T-helper 2 cell treated with Interferon-gamma antibody and Interleukin-4, amounts not matched to agents 5 μg/mL and 100 μg/mL, for 36 hours (primary cell): ENCODE measurements around the gene ITGAE.
A peak's percentile ranks its signal among the peaks of the same experiment; 100 is the strongest.

Source experiments
- DNase-seq: peaks from one replicate; pipeline ENCODE4 v3.0.0; 2021; ENCODE audit warnings: low spot score
- H3K27ac Mint-ChIP-seq: one replicate; pipeline ENCODE4 v1.8.0; 2021; ENCODE audit warnings: mild to moderate bottlenecking, mixed read lengths
- H3K27me3 Mint-ChIP-seq: one replicate; pipeline ENCODE4 v1.8.0; 2021; ENCODE audit warnings: low read depth, mixed read lengths
- H3K36me3 Mint-ChIP-seq: one replicate; pipeline ENCODE4 v1.8.0; 2021; ENCODE audit warnings: low read depth, mixed read lengths
- H3K4me1 Mint-ChIP-seq: one replicate; pipeline ENCODE4 v1.8.0; 2021; ENCODE audit warnings: low read depth, mixed read lengths
- H3K4me3 Mint-ChIP-seq: one replicate; pipeline ENCODE4 v1.8.0; 2022; ENCODE audit warnings: mild to moderate bottlenecking, moderate library complexity, mixed read lengths
- H3K9me3 Mint-ChIP-seq: one replicate; pipeline ENCODE4 v1.8.0; 2021; ENCODE audit warnings: mixed read lengths

Gene ITGAE

GRCh38 chr17:3828852-3829232, 27.9 kb upstream of the ITGAE start:
- Mint-ChIP-seq H3K27ac (no peak overlapping the region), H3K27me3 (no peaks in the 10 kb centered on the region), H3K9me3 (no peaks in the 10 kb centered on the region), H3K4me1 (peaks cover 12% of the 10 kb centered on the region), H3K4me3 (no peak overlapping the region), H3K36me3 (peaks cover 36% of the 10 kb centered on the region)
- no peak for DNase-seq

GRCh38 chr17:3828151-3828851, 27.3 kb upstream of the ITGAE start:
- Mint-ChIP-seq H3K27ac (no peak overlapping the region), H3K4me3 (no peak overlapping the region), H3K9me3 (no peaks in the 10 kb centered on the region), H3K27me3 (no peaks in the 10 kb centered on the region), H3K36me3 (peaks cover 34% of the 10 kb centered on the region), H3K4me1 (peaks cover 12% of the 10 kb centered on the region)
- no peak for DNase-seq

GRCh38 chr17:3827124-3827773, 26.3 kb upstream of the ITGAE start:
- Mint-ChIP-seq H3K9me3 (no peaks in the 10 kb centered on the region), H3K36me3 (peaks cover 37% of the 10 kb centered on the region), H3K4me3 (no peak overlapping the region), H3K27ac (no peak overlapping the region), H3K27me3 (no peaks in the 10 kb centered on the region), H3K4me1 (peaks cover 12% of the 10 kb centered on the region)
- DNase-seq = peak; percentile 44

GRCh38 chr17:3826191-3826590, 25.2 kb upstream of the ITGAE start:
- H3K4me1 Mint-ChIP-seq = peaks cover 12% of the 10 kb centered on the region
- H3K9me3 Mint-ChIP-seq = no peaks in the 10 kb centered on the region
- DNase-seq = no peak
- no peak overlapping the region for H3K4me3 Mint-ChIP-seq
- no peak overlapping the region for H3K27ac Mint-ChIP-seq
- peaks cover 44% of the 10 kb centered on the region for H3K36me3 Mint-ChIP-seq
- H3K27me3 Mint-ChIP-seq = no peaks in the 10 kb centered on the region

GRCh38 chr17:3821101-3821500, 20.1 kb upstream of the ITGAE start:
- Mint-ChIP-seq H3K36me3 (peaks cover 53% of the 10 kb centered on the region), H3K4me3 (no peak overlapping the region), H3K4me1 (peaks cover 2% of the 10 kb centered on the region), H3K27me3 (no peaks in the 10 kb centered on the region), H3K9me3 (no peaks in the 10 kb centered on the region), H3K27ac (no peak overlapping the region)
- no peak for DNase-seq

GRCh38 chr17:3818786-3819185, 17.8 kb upstream of the ITGAE start:
- no peaks in the 10 kb centered on the region for H3K4me1 Mint-ChIP-seq
- peaks cover 56% of the 10 kb centered on the region for H3K36me3 Mint-ChIP-seq
- no peak for DNase-seq
- no peak overlapping the region for H3K27ac Mint-ChIP-seq
- H3K9me3 Mint-ChIP-seq = no peaks in the 10 kb centered on the region
- H3K27me3 Mint-ChIP-seq = no peaks in the 10 kb centered on the region
- no peak overlapping the region for H3K4me3 Mint-ChIP-seq

GRCh38 chr17:3817851-3818605, 17.0 kb upstream of the ITGAE start:
- Mint-ChIP-seq H3K4me1 (no peaks in the 10 kb centered on the region), H3K4me3 (no peak overlapping the region), H3K9me3 (no peaks in the 10 kb centered on the region), H3K27ac (no peak overlapping the region), H3K27me3 (no peaks in the 10 kb centered on the region), H3K36me3 (peaks cover 57% of the 10 kb centered on the region)
- no peak for DNase-seq

- Mint-ChIP-seq H3K27ac (no peak overlapping the region), H3K4me1 (no peaks in the 10 kb centered on the region), H3K36me3 (peaks cover 59% of the 10 kb centered on the region), H3K27me3 (no peaks in the 10 kb centered on the region), H3K4me3 (no peak overlapping the region), H3K9me3 (no peaks in the 10 kb centered on the region)
- no peak for DNase-seq
These were observed 14.9 kb upstream of the ITGAE start for GRCh38 chr17:3815925-3816324.

- H3K36me3 Mint-ChIP-seq = peaks cover 54% of the 10 kb centered on the region
- no peaks in the 10 kb centered on the region for H3K4me1 Mint-ChIP-seq
- no peaks in the 10 kb centered on the region for H3K9me3 Mint-ChIP-seq
- no peaks in the 10 kb centered on the region for H3K27me3 Mint-ChIP-seq
- no peak overlapping the region for H3K4me3 Mint-ChIP-seq
- H3K27ac Mint-ChIP-seq = no peak overlapping the region
- no peak for DNase-seq
These were observed 14.1 kb upstream of the ITGAE start for GRCh38 chr17:3815122-3815521.

GRCh38 chr17:3814361-3814760, 13.4 kb upstream of the ITGAE start:
- H3K4me3 Mint-ChIP-seq = no peak overlapping the region
- no peaks in the 10 kb centered on the region for H3K4me1 Mint-ChIP-seq
- no peak overlapping the region for H3K27ac Mint-ChIP-seq
- no peak for DNase-seq
- no peaks in the 10 kb centered on the region for H3K27me3 Mint-ChIP-seq
- peaks cover 57% of the 10 kb centered on the region for H3K36me3 Mint-ChIP-seq
- no peaks in the 10 kb centered on the region for H3K9me3 Mint-ChIP-seq

- no peak overlapping the region for H3K4me3 Mint-ChIP-seq
- H3K36me3 Mint-ChIP-seq = peaks cover 52% of the 10 kb centered on the region
- no peaks in the 10 kb centered on the region for H3K27me3 Mint-ChIP-seq
- DNase-seq = no peak
- no peaks in the 10 kb centered on the region for H3K9me3 Mint-ChIP-seq
- no peak overlapping the region for H3K27ac Mint-ChIP-seq
- peaks cover 1% of the 10 kb centered on the region for H3K4me1 Mint-ChIP-seq
These were observed 12.2 kb upstream of the ITGAE start for GRCh38 chr17:3813171-3813570.

GRCh38 chr17:3812771-3813170, 11.8 kb upstream of the ITGAE start:
- Mint-ChIP-seq H3K4me3 (no peak overlapping the region), H3K27me3 (no peaks in the 10 kb centered on the region), H3K4me1 (peaks cover 1% of the 10 kb centered on the region), H3K36me3 (peaks cover 53% of the 10 kb centered on the region), H3K9me3 (no peaks in the 10 kb centered on the region), H3K27ac (no peak overlapping the region)
- DNase-seq = no peak

- Mint-ChIP-seq H3K27me3 (no peaks in the 10 kb centered on the region), H3K36me3 (peaks cover 54% of the 10 kb centered on the region), H3K4me3 (no peak overlapping the region), H3K27ac (no peak overlapping the region), H3K4me1 (peaks cover 1% of the 10 kb centered on the region), H3K9me3 (no peaks in the 10 kb centered on the region)
- no peak for DNase-seq
These were observed 11.3 kb upstream of the ITGAE start for GRCh38 chr17:3812284-3812683.

GRCh38 chr17:3810019-3810418, 9.0 kb upstream of the ITGAE start:
- peaks cover 53% of the 10 kb centered on the region for H3K36me3 Mint-ChIP-seq
- DNase-seq = no peak

More at GRCh38 chr17:3810019-3810418, 9.0 kb upstream of the ITGAE start:
- Mint-ChIP-seq H3K4me1 (peaks cover 1% of the 10 kb centered on the region), H3K27me3 (no peaks in the 10 kb centered on the region), H3K27ac (no peak overlapping the region), H3K4me3 (no peak overlapping the region), H3K9me3 (no peaks in the 10 kb centered on the region)
